Right atrium auricular region (tissue), 2 donors: Measurements from ENCODE around the gene FAM78A. TPM values are rescaled to one million over a fixed set of nuclear protein-coding genes. Genes with fewer than 3 reads are reported as not detected.

Experiments used
- DNase-seq: peaks from one replicate; pipeline ENCODE4 v3.0.0-alpha.2; 2019; ENCODE audit warnings: low spot score
- H3K27ac ChIP-seq, 2 donors: fragments of 200-600 bp; sonication (generic); 1 replicate in 1 of 2; 2 replicates in 1 of 2; pipeline ENCODE4 v1.5.1; 2016 to 2019
- H3K27me3 ChIP-seq, 2 donors: fragments of 200-600 bp; sonication (generic); one replicate each; pipeline versions ENCODE4 v1.5.1 to v1.6.0; 2017 to 2019
- H3K36me3 ChIP-seq: fragments of 200-600 bp; sonication (generic); one replicate; pipeline ENCODE4 v1.5.1; 2016
- H3K4me1 ChIP-seq, 2 donors: fragments of 200-600 bp; sonication (generic); one replicate each; pipeline versions ENCODE4 v1.5.1 to v1.6.0; 2017 to 2019
- H3K4me3 ChIP-seq, 2 donors: fragments of 200-600 bp; sonication (generic); 1 replicate in 1 of 2; 2 replicates in 1 of 2; pipeline ENCODE4 v1.5.1; 2017 to 2019; ENCODE audit warnings: mild to moderate bottlenecking in 1 of 2, moderate library complexity in 1 of 2
- H3K9me3 ChIP-seq, 2 donors: fragments of 200-600 bp; sonication (generic); one replicate each; pipeline ENCODE4 v1.5.1; 2019
- CTCF ChIP-seq, 2 donors: fragments of 200-600 bp; sonication (generic); IDR thresholded peaks; one replicate each; pipeline ENCODE4 v1.5.1; 2019; ENCODE audit warnings: antibody characterized with exemption in 2 of 2
- total RNA-seq, 2 donors: library from RNA; depleted of rRNA; stranded (reverse); fragments of >200 nt; gene quantifications; one replicate each; pipeline ENCODE4 v1.1.0, GENCODE V29; 2016

Gene FAM78A
- total RNA-seq, 2 donors from 2014 or later, result 31.8 to 55.3 TPM

DNA sequence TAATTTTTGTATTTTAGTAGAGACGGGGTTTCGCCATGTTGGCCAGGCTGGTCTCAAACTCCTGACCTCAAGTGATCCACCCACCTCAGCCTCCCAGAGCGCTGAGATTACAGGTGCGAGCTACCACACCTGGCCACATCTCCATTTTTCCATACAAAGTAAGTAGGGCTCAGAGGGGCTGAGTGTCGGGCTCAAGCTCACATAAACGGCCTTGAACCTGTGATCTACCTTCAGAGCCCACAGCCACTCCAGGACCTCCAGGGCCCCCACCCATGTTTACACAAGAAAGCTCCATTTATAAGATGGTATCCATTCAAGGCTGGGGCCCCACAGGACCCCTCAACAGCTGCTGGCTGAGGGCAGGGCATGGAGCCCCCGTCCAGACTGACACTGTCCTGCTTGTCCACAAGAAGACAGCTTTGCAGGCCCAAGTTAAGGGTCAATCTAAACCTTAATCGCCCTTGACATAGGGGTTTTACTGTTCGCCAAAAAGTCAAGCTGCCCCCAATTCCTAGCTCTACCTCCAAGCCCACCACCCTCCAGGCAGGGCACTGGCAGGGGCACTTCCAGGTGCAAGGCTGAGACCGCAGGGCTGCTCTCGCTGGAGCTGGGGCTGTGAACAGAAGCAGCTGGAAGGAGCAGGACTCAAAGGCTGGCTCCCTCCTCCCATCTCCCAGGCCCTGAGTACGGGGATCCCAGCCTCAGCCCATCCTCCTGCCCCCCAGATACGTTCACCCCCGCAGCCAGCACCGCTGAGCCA lies 18.9 kb downstream of the FAM78A start:
- DNase-seq, result no peak
- H3K36me3 ChIP-seq, result peaks cover 21% of the 10 kb centered on the region
- peak overlapping the region; percentile 98 for H3K27ac ChIP-seq
- no peaks in the 10 kb centered on the region for H3K9me3 ChIP-seq
- H3K4me3 ChIP-seq, result no peak overlapping the region
- no peaks in the 10 kb centered on the region for H3K27me3 ChIP-seq
- peaks cover 5 to 89% of the 10 kb centered on the region in 2 donors for H3K4me1 ChIP-seq
- TF ChIP-seq CTCF (IDR thresholded peaks at IDR 0.05), result no peak

- Histone ChIP-seq H3K27me3 (no peaks in the 10 kb centered on the region), H3K4me3 (no peak overlapping the region), H3K36me3 (peaks cover 18% of the 10 kb centered on the region), H3K9me3 (no peaks in the 10 kb centered on the region), H3K4me1 (peaks cover 5 to 82% of the 10 kb centered on the region in 2 donors), H3K27ac (peak overlapping the region; percentile 98)
- TF ChIP-seq CTCF (IDR thresholded peaks at IDR 0.05), result no peak
- DNase-seq, result no peak
Measured at GRCh38 chr9:131255676-131256197, 20.6 kb downstream of the FAM78A start.

GRCh38 chr9:131254626-131255025 lies 21.7 kb downstream of the FAM78A start:
- TF ChIP-seq CTCF (IDR thresholded peaks at IDR 0.05), result no peak
- peak overlapping the region; percentile 98 for H3K27ac ChIP-seq
- peaks cover 7% of the 10 kb centered on the region for H3K36me3 ChIP-seq
- DNase-seq, result no peak
- no peaks in the 10 kb centered on the region for H3K9me3 ChIP-seq
- H3K4me3 ChIP-seq, result no peak overlapping the region
- peaks cover 0 to 74% of the 10 kb centered on the region in 2 donors for H3K4me1 ChIP-seq
- no peaks in the 10 kb centered on the region for H3K27me3 ChIP-seq

DNA sequence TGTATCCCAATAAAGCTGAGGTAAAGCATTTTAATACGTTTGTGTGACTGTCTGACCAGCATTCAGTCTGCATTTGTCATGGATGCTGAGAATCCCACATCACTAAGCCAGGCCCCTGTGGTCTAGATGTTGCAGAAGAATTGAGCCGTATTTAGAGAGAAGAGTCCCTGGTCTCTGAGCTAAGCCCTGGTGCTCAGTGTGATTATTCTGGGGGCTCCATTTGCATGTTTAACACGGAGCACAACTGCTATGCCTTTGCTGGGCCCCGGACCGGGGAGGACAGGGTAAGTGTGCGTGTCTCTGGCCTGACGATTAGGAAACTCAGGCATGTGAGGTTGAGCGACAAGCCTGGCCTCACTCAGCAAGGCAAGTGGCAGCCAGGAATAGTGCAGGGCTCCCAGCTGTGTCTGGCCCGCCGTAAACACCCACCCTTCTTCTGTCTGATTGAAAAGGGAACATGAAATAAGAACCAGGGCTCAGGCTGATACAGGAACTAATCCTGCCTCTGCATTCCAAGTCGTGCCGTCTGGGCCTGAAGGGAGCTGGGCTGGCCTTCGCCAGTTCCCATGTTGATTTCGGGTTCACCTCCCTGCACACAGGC lies 22.3 kb downstream of the FAM78A start:
- no peak overlapping the region for H3K4me3 ChIP-seq
- H3K36me3 ChIP-seq, result peaks cover under 1% of the 10 kb centered on the region
- no peak for TF ChIP-seq CTCF (IDR thresholded peaks at IDR 0.05)
- DNase-seq, result no peak
- H3K4me1 ChIP-seq, result peaks cover 0 to 68% of the 10 kb centered on the region in 2 donors
- H3K9me3 ChIP-seq, result no peaks in the 10 kb centered on the region
- no peaks in the 10 kb centered on the region for H3K27me3 ChIP-seq
- H3K27ac ChIP-seq, result peak overlapping the region; percentile 98

- TF ChIP-seq CTCF (IDR thresholded peaks at IDR 0.05), result no peak
- H3K36me3 ChIP-seq, result no peaks in the 10 kb centered on the region
- H3K27ac ChIP-seq, result peak overlapping the region; percentile 98
- peak overlapping the region in 1 of 2 donors; percentile 10 for H3K4me3 ChIP-seq
- DNase-seq, result no peak
- H3K9me3 ChIP-seq, result no peaks in the 10 kb centered on the region
- peaks cover 0 to 50% of the 10 kb centered on the region in 2 donors for H3K4me1 ChIP-seq
- H3K27me3 ChIP-seq, result no peaks in the 10 kb centered on the region
Measured at GRCh38 chr9:131252120-131252519, 24.2 kb downstream of the FAM78A start.
